ENCODE results near the gene COPS9.

DNA sequence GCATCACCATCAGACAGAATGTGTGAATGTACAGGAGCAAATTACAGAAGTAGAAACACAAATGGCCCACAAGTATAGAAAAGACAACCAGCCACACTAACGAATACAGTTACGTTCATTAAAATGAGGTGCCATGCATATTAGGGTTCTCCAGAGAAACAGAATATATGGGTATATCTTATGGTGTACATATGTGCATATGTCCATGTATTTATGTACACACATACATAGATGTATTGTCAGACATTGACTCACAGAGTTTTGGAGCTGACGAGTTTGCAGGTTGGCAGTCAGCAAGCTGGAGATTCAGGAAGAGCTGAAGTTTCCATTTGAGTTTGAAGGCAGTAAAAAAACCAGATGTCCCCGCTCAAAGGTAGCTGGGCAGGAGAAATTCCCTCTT, 33.0 kb downstream of the COPS9 start:
- TF ChIP-seq BHLHE40 (IDR thresholded peaks at IDR 0.05; ENCODE audit: borderline replicate concordance) = no peak
- TF ChIP-seq SUZ12 (IDR thresholded peaks at IDR 0.05) = no peak
- no peak for TF ChIP-seq L3MBTL2 (conservative IDR thresholded peaks at IDR 0.05)
